BJ (cell line): ENCODE data around the gene TUBA3D. TPM values are rescaled to one million over a fixed set of nuclear protein-coding genes. Genes with fewer than 3 reads are reported as not detected.

Experiments used
- polyA plus RNA-seq: library from polyadenylated mRNA; depleted of rRNA; stranded (reverse); fragments of >200 nt; gene quantifications from 2 replicates; pipeline ENCODE4 v1.2.3, GENCODE V29; 2011; rRNA removed

TUBA3D gene
- polyA plus RNA-seq, 1 experiment: not detected

Other genes with a start within 250 kb of the TUBA3D start
- not detected in 2 replicates for gene RAB6D, start 112.0 kb upstream of the TUBA3D start, polyA plus RNA-seq
- gene MZT2A, start 16.3 kb downstream of the TUBA3D start, polyA plus RNA-seq: 60.4 and 114 TPM in 2 replicates
- 9.2 and 14.1 TPM in 2 replicates for gene CCDC74A, start 51.8 kb downstream of the TUBA3D start, polyA plus RNA-seq